Measurements from ENCODE around the gene CADM2.
"Not testable (repeated sequence)": the region's sequence is repeated elsewhere in the genome, so short reads cannot be mapped to it uniquely, and the experiment has no call there.

CADM2 gene

GRCh38 chr3:85935171-85935570 lies 976.4 kb downstream of the CADM2 start:
- DNase-seq (ENCODE audit: low read depth in 3 of 3): no peak

DNA sequence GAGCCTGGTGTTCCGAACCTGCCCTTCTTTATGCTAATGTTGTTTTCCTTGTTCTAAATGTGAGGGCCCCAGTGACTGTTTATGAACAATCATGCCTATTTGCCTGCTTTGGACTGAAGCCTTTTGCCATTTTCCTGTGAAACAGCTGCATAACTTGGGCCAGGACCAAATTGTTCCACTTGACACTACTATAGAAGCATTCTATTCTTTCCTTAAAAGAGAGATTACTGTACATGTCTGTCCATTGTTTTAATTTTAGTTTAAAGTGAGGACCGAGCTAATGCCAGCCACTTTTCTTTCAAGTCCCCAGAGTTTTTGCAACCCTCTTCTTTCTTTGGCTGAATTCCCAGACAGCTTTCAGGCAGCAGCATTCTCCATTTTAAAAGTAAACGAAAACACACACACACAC lies 980.3 kb downstream of the CADM2 start:
- no peak for DNase-seq (ENCODE audit: low read depth in 3 of 3)

DNA sequence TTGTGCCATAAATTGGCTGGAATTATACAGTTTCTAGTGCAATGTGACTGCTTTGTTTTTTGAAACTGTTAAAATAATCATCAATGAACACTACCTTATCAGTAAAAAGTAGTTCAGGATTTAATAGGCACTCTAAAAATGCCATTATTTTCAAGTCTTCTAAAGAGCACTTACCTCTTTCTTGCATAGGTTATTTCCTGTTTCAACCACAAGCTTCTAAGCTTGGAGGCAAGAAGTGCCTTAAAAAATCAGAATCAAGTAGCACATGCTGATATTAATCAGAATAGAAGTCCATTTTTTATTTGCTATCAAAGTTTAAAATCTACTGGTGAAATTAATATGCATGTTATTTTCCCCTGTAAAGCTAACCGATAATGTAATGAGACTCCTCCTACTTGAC lies 991.6 kb downstream of the CADM2 start:
- no peak for DNase-seq (ENCODE audit: low read depth in 3 of 3)

DNA sequence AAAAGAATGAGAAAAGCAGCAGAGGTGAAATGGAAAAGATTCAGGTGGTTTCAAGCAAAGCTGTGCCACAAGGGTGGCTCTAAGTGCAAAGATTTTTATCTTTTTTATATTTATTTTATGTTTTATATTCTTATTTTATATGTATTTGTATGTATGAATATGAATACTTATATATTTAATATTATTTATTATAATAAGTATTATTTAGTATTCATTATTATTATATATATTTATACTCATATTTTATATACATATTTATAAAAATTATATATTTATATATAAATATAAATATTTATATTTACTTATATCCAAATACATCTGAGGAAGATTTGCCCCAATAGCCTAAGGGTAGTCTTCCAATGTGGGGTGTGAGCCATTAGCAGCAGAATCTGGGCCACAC lies 1002.0 kb downstream of the CADM2 start:
- DNase-seq (ENCODE audit: low read depth in 3 of 3): no peak

DNA sequence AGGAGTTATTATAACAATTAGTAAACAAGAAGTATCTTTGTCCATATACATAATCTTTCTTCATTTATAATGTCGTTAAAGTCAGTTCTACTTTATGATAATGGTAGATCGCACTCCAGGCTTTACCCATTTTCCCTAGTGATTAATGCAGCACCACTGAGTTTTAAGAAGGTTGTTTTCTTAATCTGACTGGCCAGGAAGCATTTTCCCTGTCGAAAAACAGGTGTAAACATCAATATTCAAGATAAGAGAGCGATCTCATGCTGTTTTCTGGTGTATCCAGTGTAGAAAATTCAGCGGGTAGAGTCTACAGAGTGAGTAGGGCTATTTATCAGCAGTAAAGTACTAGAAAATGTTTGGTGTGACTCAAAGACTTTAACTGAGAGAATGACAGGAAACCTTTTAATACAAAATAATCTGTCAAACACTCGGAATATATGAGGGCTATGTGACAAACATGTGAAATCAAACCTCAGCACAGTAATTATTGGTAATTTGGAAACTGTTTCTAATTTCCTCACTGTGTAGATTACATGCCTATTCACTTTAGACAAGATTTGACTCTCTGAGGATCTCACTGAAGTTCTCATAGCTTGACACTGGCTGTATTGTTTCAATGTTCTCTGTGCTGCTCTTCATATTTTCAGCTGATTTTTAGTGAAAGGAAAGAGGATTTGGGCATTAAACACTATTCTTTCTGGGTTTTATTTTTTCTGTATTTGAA lies 1019.0 kb downstream of the CADM2 start:
- DNase-seq (ENCODE audit: low read depth in 3 of 3): no peak

DNA sequence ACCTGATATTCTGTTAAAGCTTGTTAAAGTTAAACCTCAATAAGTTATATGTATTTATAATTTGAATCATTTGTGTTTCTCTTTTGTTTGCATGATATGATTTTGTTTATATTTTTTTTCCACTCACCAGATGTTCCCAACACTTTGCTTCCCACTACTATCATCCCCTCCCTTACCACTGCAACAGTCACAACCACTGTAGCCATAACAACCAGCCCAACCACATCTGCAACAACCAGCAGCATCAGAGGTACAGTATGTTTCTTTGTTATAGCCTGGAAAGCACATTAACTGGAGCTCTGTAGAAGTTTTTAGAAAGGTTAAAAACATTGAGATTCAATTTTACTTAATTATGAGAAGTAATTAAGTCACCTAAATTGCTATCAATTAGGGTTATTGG lies 1020.2 kb downstream of the CADM2 start:
- no peak for DNase-seq (ENCODE audit: low read depth in 3 of 3)

- DNase-seq (ENCODE audit: low read depth in 3 of 3): not testable (repeated sequence)
Measured at GRCh38 chr3:85989581-85989980, 1030.8 kb downstream of the CADM2 start.

DNA sequence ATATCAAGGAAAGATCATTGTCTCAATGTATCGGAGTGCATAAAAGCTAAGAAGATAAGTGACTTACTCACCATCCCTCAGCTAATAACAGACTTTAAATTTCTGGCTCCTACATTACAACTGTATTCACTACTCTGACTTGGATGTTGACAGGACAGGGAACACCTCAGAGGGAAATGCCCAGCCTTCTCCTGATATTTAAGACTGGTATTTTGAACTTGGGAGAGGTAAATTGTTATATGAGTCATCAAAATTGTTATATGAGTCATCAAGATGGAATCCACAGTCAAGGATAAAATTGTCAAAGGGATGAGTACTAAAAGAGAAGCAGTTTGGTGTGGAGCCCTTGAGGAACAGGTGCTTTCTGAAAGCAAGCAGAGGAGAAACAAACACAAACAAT lies 1070.8 kb downstream of the CADM2 start:
- DNase-seq (ENCODE audit: low read depth in 3 of 3): no peak

- DNase-seq (ENCODE audit: low read depth in 3 of 3): no peak
Measured at GRCh38 chr3:86037916-86038315, 1079.1 kb downstream of the CADM2 start.

DNA sequence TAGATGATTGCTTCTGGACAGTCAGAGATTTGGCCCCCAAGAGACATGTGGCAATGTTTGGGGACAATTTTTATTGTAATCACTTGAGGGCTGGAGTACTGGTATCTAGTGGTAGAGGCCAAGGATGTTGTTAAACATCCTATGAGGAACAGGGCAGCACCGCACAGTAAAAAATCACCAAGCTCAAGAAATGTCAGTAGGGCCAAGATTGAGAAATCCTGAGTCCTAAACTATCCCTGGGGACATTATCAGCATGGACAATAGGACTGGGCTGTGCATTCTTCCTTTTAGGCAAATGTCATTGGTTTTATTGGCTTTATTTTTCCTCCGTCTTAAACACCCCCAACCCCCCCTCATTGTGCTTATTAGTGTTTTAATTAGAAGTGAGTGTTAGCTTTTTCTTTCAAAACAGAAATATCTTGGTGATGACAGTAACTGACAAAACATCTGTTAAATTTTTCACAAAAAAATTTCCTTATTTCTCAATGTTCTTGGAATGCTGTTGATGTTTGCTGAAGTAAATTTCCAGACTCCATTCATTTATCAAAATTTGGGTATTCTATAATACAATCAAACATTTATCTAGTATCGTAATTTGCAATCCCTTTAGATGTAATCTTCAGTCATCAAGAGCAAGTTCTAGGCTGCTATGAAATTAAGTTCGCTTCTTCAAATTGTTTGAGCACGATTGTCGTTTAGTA lies 1087.8 kb downstream of the CADM2 start:
- DNase-seq (ENCODE audit: low read depth in 3 of 3): no peak

DNA sequence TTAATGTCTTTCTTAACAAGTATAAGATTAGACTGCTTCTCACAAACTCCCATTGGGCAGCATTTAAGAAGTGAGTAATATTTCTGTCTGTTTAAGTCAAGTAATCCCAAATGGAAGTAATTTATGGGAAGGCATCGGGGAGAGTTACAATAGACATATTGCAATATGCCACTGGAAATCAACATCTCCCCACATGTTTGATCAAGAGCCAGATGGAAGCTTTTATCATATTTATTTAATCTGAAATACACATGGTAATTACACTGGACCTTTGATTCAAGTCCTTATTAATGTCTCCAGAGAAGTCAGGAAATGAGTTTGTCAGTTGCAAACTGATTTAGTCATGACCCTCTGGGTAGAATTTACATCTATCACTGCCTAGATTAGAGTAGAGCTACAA lies 1088.4 kb downstream of the CADM2 start:
- no peak for DNase-seq (ENCODE audit: low read depth in 3 of 3)

DNA sequence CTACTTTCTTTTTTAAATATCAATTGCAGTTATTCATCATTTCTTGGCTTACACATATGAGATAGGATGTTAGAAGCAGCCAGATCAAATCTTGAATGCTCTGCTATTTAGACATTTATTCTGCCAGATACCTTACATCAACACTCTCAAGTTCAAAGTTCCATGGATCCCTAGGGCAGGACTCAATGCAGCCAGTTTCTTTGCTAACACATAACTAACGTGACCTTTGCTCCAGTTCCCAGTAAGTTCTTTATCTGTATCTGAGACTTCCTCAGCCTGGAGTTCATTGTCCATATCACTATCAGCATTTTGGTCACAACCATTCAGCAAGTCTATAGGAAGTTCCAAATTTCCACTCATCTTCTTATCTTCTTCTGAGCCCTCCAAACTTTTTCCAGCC lies 1092.3 kb downstream of the CADM2 start:
- DNase-seq (ENCODE audit: low read depth in 3 of 3): no peak

DNA sequence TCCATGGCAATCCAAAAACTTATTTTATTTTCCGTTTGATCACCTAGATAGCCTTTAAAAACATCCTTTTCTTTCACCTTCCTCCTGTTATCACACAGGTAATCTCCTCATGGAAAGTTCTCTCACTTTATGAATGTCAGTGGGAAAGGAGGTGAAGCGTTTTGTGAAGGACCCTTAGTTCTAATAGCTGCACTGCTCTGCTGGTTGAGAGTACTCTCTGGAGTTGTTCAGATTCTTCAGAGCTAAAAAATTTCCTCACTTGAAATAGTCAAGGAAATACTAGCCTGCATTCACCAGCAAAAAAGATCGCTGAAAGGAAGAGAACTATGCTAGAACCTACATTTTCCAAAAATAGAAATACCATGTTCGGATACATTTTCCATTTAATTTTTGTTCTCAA lies 1097.2 kb downstream of the CADM2 start:
- no peak for DNase-seq (ENCODE audit: low read depth in 3 of 3)

GRCh38 chr3:86056962-86057361 lies 1098.2 kb downstream of the CADM2 start:
- DNase-seq (ENCODE audit: low read depth in 3 of 3): no peak

DNA sequence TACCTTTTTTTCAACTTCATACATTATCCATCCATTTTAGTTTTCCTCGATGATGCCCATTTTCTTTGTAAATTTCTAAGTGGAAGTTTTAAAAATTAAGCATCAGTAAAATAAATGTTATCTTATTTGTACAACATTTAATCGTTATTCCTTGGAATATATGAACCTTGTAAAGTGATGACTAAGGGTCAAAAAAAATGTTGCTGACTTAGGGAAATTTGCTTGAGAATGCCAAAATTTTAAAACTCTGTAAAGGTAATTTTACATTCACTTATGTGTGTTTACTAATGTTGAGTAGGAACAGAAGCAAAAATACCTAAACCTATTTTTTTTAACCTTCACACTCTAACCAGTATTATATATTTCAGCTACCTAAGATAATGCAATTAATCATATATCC lies 1115.0 kb downstream of the CADM2 start:
- no peak for DNase-seq (ENCODE audit: low read depth in 3 of 3)

DNA sequence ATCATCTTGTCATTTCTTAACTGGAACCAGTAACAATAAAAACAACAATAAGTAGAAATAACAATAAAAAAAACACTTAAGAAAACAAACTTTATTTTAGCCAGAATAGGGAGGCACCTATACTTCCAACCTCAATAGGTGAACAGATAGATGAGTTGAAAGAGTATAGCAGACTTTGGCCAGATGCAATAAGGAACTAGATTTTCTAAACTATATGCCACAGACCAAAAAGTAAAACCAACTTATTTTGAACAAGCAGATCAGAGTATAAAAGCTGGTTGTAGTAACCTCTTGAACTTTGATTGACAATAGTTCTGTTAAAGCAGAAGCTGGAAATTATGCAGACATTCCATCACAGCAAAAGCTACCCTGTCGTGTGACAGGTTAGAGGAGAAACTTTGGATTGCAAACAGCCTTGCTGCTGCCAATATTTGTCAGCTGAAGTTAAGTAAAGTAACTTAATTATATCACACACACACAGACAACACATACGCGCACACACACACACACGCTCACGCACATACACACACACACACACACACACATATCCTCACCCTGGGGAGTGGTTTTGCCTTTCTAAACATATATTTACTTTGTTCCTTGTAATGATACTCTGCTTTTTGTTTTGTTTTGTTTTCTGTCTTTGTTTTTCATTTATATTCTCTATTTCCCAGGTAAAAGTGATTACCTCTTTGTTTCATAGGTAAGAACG lies 1128.5 kb downstream of the CADM2 start:
- no peak for DNase-seq (ENCODE audit: low read depth in 3 of 3)

GRCh38 chr3:86104154-86104553 lies 1145.4 kb downstream of the CADM2 start:
- no peak for DNase-seq (ENCODE audit: low read depth in 3 of 3)

- DNase-seq (ENCODE audit: low read depth in 3 of 3): no peak
Measured at GRCh38 chr3:86109434-86109833, 1150.6 kb downstream of the CADM2 start.

Data from stimulated activated CD4-positive, alpha-beta T cell treated with anti-CD3 and anti-CD28 coated beads, TNF-alpha, amount 100 ng/mL, for 24 hours (primary cell).